GM21737 (cell line): ENCODE measurements around the gene ASPSCR1.

Source experiments
- ATAC-seq: cut with Tn5 transposase; IDR thresholded peaks from one replicate; pipeline ENCODE4 v1.9.1; 2021; ENCODE audit warnings: mild to moderate bottlenecking, moderate library complexity; ENCODE audit not compliant: unreplicated experiment

The ASPSCR1 gene

DNA sequence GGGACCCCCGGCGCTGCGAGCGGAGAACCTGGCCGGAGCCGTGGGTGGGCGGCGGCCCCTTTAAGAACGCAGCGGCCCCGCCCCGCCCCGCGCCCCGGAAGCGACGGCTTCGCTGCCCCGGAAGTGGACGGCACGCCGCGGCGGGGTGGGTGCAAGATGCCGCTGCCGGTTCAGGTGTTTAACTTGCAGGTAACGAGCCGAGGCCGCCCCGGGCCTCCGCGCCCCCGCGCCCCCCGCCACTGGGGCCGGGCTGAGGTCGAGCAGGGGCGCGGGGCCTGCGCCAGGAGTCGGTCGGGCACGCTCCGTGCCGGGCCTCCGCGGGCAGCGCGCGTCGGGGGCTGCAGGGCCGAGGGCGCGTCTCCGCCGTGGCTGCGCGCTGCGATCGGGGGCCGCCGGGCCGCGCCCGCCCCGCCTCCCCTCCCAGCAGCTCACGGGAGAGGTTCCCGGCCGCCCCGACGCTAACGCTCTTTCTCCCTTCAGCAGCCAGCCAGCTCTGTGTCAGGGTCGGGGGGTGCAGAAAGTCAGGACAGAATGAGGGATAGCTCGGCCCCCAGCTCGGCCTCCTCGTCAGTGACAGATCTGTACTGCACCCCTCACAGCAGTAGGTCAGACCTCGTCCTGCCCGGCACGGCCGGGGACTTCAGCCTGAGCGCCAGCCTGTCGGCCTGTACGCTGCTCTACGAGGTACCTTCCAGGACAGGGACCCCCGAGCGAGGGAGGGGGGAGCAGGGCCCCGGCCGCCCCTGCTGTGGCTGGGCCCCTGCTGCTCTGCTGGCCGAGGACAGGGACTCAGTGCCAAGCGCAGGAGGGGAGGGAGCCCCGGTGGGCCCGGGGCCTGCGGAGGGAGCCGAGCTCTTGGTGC lies 74.6 kb downstream of the ASPSCR1 start, which contains the start of the genes GPS1 and RFNG:
Gene GPS1, plus strand, starts transcription at position 123 of the 862 bp plus-strand sequence. Its CDS starts 34 bp downstream, at position 157.
Gene RFNG, minus strand, starts transcription at position 36 of the 862 bp plus-strand sequence. CDS start 45 bp downstream, outside the sequence.
- ATAC-seq: peak; percentile 58

DNA sequence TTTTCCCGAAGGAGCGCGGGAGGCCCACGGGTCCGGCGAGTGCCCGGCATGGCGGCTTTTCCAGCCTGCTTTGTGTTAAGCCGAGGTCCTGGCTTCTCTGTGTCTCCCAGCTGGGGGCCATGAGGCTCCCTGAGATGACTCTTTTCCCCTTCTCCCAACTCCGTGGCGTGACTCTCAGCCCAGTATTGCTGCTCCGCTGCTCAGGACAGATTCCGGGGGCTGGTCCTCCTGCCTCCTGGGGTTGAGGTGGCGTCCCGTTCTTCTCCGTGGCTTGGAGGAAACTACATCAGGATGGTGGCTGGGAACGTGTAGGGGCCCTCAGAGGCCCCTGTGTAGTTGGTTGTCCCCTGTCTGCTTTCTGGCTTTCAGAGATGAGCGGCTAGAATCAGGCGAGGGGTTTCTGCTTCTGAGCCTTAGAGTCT lies 75.2 kb downstream of the ASPSCR1 start:
- ATAC-seq: no peak

DNA sequence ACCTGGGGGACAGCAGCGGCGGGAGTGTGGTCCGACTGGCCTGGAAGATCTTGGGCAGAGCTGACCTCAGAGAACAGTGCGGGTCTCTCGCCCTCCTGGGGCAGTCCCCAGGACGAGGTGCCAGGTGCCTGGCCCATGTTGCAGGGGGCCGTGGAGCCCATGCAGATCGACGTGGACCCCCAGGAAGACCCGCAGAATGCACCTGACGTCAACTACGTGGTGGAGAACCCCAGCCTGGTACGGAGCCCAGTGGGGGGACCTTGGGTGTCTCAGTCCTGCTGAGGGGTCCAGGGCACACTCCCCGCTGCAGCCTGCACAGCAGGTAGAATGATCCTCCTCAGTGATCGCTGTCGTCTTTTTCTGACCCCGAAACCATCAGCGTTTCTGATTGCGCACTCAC lies 75.7 kb downstream of the ASPSCR1 start:
- ATAC-seq: no peak

DNA sequence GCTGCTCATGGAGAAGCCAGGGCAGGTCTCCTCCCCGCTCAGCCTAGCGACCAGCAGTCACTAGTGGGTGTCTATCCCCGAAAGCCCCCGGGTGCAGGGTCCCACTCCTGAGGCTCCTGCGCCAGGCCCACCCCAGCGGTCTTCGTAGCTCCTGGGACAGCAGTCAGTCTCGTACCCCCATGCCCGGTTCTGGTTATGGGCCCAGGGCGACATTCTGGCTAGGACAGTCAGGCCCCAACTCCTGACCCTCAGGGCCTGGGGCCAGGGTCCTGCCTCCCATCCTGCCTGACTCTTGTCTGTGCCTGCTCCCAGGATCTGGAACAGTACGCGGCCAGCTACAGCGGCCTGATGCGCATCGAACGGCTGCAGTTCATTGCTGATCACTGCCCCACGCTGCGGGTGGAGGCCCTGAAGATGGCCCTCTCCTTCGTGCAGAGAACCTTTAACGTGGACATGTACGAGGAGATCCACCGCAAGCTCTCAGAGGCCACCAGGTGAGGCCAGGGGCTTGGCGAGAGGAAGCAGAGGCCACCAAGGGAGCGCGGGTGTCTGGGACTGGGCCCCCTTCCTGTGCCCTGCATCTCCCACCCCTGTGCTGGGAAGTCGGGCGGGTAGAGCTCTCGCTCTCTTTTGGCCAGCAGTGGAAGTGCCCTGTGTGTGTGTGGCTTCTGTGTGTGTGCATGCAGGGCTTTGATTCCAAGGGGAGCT lies 76.3 kb downstream of the ASPSCR1 start:
- ATAC-seq: no peak

DNA sequence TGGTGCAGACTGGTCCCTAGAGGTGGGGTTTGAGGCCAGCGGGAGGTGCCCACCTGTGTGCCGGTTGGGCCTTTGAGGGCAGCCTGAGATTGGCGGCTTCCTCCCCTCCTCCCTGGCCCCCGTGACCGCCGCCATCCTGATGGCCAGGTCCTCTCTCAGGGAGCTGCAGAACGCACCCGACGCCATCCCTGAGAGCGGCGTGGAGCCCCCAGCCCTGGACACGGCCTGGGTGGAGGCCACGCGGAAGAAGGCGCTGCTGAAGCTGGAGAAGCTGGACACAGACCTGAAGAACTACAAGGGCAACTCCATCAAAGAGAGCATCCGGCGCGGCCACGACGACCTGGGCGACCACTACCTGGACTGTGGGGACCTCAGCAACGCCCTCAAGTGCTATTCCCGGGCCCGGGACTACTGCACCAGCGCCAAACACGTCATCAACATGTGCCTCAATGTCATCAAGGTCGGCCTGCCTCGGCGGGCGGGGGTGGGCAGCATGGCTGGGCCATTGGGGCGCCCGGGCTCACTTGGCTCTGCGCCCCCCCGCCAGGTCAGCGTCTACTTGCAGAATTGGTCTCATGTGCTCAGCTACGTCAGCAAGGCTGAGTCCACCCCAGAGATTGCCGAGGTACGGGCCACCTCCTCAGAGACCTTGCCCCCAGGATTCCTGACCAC lies 77.1 kb downstream of the ASPSCR1 start:
- ATAC-seq: no peak

DNA sequence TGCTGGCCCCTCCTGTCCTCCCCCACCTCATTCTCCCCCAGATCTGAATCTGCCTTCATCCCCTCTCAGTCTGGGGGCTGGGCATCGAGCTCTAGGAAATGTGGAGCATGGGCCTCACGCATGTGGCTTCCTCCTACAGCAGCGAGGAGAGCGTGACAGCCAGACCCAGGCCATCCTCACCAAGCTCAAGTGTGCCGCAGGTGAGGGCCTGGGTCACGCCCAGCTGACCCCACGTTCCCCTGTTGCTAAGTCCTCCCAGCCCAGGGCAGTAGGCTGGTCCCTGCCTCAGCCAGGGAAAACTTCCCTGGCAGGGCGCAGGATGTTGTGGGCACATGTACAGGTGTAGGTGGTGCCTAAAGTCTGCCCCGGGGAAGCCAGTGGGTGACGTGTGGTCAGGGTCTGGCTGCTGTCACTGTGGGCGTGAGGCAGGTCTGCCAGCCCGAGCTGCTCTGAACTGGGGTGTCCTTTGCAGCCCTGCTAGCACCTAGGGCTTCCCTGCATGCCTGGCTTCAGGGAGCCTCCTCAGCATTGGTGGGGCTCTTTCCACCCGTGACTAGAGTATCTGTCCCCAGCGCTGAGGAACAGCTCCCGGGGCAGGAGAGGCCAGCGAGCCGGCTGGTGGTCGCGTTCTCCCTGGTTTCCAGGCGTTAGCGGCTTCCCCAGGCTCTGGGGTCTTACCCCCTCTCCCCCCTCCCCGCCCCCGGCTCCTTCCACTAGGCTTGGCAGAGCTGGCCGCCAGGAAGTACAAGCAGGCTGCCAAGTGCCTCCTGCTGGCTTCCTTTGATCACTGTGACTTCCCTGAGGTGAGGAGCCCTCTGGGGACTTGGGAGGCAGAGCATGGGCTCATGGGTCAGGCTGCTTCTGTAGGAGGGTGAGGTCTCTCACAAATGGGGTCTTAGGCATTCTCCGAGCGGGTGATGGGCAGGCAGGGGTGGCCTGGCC lies 77.9 kb downstream of the ASPSCR1 start:
- ATAC-seq: no peak

DNA sequence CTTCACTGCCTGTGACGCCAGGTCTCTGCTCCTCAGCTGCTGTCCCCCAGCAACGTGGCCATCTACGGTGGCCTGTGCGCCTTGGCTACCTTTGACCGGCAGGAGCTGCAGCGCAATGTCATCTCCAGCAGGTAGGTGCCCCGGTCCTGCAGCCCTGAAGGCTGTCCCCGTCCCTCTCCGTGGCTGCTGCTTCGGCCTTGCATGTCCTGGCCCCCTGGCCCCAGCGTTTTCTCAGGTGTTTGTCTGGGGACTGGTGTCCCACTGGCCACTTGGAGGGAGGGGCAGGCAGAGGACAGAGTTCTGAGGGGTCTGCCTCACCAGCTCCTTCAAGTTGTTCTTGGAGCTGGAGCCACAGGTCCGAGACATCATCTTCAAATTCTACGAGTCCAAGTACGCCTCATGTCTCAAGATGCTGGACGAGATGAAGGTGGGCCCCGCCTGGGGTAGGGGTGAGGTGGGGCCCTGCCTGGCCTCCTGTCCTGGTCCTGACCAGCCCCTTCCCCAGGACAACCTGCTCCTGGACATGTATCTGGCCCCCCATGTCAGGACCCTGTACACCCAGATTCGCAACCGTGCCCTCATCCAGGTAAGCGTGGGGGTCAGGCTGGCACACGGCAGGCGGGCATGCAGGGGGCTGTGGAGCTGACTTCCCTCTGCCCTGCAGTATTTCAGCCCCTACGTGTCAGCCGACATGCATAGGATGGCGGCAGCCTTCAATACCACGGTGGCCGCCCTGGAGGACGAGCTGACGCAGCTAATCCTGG lies 78.7 kb downstream of the ASPSCR1 start:
- ATAC-seq: no peak

DNA sequence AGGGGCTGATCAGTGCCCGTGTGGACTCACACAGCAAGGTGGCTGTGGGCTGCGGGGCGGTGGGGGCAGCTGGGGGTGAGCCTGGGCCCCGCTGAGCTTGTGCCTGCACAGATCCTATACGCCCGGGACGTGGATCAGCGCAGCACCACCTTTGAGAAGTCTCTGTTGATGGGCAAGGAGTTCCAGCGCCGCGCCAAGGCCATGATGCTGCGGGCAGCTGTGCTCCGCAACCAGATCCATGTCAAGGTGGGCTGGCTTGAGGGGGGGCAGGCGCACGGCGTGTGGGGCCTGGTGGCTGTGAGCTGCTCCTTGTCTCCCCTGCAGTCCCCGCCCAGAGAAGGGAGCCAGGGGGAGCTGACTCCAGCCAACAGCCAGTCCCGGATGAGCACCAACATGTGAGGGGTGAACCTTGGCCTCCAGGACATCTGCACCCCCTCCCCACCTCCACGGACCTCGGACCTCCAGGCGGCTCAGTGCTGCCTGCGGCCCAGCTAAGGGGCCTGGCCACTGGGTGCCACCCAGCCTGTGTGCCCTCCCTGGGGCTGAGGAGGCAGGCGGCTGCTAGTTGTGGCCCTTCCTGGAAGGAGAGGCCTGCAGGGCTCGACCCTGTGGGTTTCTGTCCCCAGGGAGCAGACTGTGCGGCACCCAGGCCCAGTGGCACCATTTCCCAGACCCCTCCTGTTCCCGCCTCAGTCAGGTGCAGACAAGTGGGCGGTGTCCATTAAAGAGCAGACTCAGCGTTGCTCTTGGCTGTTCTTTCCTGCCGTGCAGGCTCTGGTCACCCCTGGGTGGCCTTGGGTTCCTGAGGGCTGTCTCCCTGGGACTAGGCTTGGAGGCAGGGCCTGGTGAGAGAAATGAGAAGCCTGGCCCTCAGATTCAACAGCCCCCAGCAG lies 79.5 kb downstream of the ASPSCR1 start:
- ATAC-seq: no peak

DNA sequence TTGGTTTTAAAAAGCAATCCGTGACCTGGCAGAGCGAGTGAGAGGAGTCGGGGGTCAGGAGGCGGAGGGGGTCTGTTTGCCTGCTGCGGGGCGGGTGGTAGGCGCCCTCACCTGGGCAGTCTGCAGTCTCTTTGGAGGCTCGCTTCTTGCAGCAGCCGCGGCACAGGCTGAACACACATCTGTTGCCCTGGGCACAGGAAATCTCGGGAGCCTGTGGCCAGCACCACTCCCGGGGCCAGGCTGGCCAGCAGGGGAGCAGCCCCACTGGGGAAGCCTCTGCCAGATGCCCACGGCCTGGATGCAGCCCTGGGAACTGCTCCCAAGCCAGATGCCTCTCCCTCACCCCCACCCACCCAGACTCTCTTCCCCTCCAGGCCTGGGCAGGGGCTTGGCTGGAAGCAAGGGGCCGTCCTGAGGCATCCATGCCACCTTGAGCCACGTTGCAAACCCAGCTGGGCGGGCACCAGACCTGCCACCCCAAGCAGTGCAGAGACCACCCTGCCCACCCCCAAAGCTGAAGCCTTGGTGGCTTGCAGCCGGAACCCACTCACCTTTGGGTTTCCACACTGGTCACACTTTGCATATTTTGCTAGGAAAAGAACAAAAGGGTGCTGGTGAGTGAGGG lies 80.9 kb downstream of the ASPSCR1 start:
- ATAC-seq: no peak

DNA sequence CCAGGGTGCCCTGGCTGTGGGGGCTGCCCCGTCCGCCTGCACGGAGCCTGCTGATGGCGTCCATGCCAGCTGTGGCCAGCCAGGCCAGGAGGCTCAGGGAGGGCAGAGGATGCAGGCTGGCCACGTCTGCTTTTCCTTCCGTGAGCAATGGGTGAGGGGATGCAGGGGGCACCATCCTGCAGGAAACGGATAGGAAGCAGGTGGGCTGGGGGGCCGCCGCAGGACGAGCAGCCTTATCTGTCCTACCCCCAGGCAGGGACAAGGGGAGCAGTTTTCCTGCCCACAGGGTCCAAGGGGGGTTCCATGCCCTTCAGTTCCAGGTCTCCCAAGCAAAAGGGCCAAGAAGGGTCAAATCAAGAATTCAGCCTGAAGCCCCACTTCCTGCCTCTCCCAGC lies 81.4 kb downstream of the ASPSCR1 start:
- no peak for ATAC-seq

DNA sequence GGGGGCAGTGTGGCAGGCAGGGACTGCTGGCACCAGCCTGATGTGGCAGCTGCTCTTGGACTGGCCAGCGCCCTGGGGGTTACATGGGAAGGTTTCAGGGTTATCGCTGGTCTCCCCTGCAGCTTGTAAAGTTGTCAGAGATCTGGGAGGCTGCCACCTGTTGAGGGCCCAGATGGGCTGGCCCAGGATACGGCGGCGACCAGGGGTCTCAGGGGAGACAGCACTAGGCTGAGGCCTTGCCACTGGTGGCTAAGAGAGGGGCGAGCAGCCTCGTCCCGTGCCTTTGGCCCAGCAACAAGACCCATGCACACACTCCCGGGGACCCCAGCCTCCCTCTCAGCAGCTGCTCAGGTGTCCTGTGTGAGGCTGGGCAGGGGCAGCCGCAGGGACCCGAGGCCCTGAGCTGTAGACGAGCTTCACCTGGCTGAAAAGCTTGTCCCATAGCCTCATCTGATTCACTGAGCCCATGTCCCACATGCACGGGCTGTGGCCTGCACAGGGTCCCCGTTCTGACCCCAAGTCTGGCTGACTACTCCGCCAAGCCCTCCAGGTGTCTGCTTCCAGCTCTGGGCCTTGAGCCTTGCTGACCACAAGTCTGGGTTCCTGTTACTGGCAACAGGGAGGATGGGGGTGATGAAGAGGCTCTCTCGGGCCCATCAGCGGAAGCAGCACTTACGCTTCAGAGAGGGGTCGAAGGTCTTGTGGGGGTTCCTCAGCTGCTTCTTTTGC lies 82.0 kb downstream of the ASPSCR1 start:
- no peak for ATAC-seq

DNA sequence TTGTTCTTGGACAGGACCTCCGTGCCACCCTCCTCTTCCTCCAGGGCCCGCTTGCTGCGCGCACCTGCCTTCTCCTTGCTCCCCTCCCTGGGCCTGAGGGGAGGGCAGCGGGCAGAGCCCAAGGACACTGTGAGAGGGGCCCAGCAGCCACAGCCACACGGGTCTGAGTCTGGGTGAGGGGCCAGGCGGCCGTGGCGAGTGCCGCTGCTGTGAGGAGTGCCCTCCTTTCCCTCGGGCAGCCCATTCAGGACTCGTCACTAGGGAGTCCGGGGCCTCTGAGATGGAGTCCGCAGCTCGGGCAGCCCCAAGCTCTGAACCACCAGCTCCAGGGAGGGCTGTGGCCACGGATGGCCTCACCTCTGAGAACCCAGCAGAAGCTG lies 82.6 kb downstream of the ASPSCR1 start:
- no peak for ATAC-seq

DNA sequence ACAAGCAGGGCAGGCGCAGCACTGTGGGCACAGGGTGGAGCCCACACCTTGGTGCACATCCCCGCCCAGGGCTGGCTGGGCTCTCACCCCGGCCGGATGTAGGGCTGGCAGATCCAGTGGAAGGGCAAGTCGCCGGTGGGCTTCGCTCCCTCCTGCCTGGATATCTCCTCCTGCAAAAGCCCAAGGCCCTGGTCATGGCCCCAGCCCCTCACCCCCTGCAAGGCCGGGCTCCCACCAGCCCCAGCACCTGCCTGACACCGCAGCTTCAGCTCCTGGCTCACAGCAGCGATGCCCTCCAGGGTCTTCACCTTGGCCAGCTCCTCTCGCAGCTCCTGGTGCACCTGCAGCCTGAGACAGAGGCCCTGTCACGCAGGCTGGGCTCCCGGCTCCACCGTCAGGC lies 83.2 kb downstream of the ASPSCR1 start:
- no peak for ATAC-seq

DNA sequence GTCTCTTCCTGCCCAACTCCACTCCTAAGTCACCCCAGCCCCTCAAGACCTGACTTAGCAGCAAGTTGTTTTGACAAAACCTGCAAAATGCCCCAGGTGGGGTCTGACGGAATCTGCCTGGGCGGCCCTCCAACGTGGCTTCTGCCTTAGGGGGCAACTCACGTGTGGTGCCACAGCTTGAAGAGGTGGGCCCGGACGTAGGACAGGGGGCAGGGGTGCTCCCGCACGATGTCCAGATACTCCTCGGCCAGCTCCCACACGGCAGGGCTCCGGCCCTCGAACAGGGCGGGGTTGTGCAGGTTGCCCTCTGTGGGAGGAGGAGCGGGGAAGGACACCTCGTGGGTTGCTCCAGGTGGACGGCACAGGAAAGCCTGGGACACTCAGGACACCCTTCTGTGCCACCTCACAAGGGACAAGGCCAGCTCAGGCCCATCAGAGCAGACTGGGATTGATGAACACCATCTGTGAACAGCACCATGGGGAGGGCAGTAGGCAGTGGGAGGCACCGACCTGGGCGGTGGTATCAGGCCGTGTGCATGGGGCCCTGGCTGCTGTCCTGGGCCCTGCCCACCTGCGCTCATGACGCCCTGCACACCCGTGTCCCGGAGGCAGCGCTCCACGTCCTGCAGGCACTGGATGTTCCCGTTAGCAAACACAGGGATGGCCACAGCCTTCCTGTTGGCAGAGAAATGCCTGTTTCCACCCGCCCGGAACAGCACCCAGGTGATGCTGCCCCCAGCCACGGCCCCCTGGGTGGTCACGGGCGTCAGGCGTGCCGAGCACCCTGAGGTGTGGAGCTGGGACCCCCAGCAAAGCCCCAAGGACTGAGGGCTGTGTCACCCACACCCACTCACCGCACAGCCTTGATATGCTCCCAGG lies 83.9 kb downstream of the ASPSCR1 start:
- no peak for ATAC-seq

DNA sequence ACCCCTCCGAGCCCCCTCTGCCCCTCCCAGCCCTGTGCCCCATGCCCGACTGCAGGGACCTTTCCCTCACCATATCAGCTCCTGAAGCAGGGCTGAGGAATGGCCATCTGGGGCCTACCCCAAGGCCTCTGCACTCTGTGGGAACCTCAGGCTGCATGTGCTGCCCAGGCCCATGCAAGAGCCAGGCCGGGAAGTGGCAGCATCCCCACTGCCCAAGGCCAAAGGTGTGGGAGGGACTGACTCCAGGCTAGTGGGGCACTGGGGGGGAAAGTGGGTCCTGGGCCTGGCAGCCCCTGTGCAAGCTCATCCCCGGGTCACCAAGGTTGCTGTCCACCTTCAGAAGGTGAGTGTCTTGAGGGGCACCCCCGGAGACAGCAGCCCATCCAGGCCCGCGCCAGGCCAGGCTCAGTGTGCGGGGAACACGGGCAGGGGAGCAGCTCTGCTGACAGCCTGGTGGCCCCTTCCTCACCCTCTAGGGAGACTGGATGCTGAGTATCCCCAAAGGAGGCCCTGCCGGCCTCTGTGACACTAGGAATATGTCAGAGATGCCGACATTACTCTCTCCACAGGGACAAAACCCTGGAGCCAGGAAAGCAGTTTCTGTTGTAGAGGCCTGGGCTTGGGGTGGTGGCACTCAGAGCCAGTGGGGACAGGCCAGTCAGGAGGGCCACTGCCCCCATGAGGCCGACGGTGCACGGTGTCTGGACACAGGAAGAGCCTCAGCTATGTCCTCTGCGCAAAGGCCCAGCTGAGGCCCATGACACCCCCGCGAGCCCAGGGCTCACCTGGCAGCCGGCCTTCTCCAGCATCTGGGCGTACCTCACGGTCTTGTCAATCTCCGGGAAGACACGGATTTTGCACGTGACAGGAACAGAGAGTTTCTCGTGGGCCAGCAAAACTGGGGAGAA lies 84.9 kb downstream of the ASPSCR1 start:
- no peak for ATAC-seq

DNA sequence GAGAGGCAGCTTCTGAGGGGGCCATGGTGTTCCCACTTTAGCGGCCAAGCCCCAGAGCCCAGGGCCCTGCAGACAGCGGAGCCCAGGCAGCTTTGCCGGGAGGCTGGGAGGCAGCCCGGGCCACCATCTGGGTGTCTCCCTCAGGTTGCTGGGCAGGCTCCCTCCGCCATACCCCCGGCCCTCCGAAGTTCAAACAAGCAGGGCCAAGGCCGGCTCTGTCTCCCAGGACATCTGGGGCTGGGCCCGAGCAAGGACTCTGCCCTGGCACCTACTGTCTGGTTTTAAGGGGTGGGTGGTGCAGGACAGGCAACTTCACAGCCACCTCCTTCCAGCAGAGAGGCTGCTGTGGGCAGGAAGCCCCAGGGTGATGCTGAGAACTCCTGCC lies 85.5 kb downstream of the ASPSCR1 start:
- no peak for ATAC-seq
